H1 (cell line): ENCODE measurements around the gene STARD7. TPM values are rescaled to one million over a fixed set of nuclear protein-coding genes. Genes with fewer than 3 reads are reported as not detected.

Experiments used
- CBX5 ChIP-seq: fragments of 300-800, 300-1000 bp; sonication (generic); IDR thresholded peaks from 2 replicates; pipeline ENCODE4 v1.7.1; 2016; ENCODE audit warnings: antibody characterized with exemption, low read length, low read depth
- CTCF ChIP-seq, 3 experiments: IDR thresholded peaks; 1 replicate in 2 of 3; 2 replicates in 1 of 3; pipeline versions ENCODE4 v1.5.1 to v1.6.1; 2011; ENCODE audit warnings: low read length in 3 of 3, mild to moderate bottlenecking in 3 of 3, inconsistent platforms in 2 of 3, low read depth in 1 of 3, moderate library complexity in 1 of 3; ENCODE audit not compliant: insufficient read depth in 1 of 3; ENCODE audit errors: control extremely low read depth in 1 of 3
- HDAC6 ChIP-seq: IDR thresholded peaks from one replicate; pipeline ENCODE4 v1.7.1; 2012; ENCODE audit warnings: low read depth, mild to moderate bottlenecking, inconsistent platforms, low read length, moderate library complexity
- RAD21 ChIP-seq, 2 experiments: IDR thresholded peaks in 1 of 2; conservative IDR thresholded peaks in 1 of 2; 2 replicates each; pipeline ENCODE4 v1.6.1; 2011; ENCODE audit warnings: low read depth in 2 of 2, low read length in 2 of 2, improper control_type of control experiment in 1 of 2, inconsistent platforms in 1 of 2, mild to moderate bottlenecking in 1 of 2, moderate library complexity in 1 of 2
- TCF12 ChIP-seq: IDR thresholded peaks from 2 replicates; pipeline ENCODE4 v1.6.1; 2011; ENCODE audit warnings: low read depth, mild to moderate bottlenecking, low read length
- polyA plus RNA-seq, 7 experiments: library from polyadenylated mRNA; depleted of rRNA in 3 of 7; stranded (reverse) in 5 of 7; unstranded in 2 of 7; fragments of >200 nt in 5 of 7; fragments of 200-250 nt in 2 of 7; gene quantifications; 1 replicate in 5 of 7; 2 replicates in 1 of 7; 4 replicates in 1 of 7; pipeline versions ENCODE4 v1.2.1 to v1.2.3, GENCODE V29; 2011 to 2013; ENCODE audit warnings: missing spikeins in 2 of 7, mixed read lengths in 2 of 7
- total RNA-seq: library from RNA; stranded (reverse); fragmentation: NEBNext Ultra II Directional; extraction: Animal tissue kit (Norgen Biotek cat#: 25700); gene quantifications from 2 replicates; pipeline ENCODE4 v1.2.1, GENCODE V29; 2021

The STARD7 gene
- total and polyA plus RNA-seq, 2 of the 8 experiments (the other 6 are each of a cell fraction or from before 2014, with no cell fraction given): 89.1 to 200 TPM

GRCh38 chr2:96185516-96185915 lies 23.1 kb downstream of the STARD7 start (continued):
- no peak for TF ChIP-seq CTCF (IDR thresholded peaks at IDR 0.05; ENCODE audit: control extremely low read depth in 1 of 3, insufficient read depth in 1 of 3, low read depth in 1 of 3, low read length in 3 of 3)
- TF ChIP-seq RAD21 (IDR thresholded peaks at IDR 0.05 in 1 of 2, conservative IDR thresholded peaks at IDR 0.05 in 1 of 2; ENCODE audit: low read depth in 2 of 2, low read length in 2 of 2): no peak
- TF ChIP-seq TCF12: no peak
- TF ChIP-seq CBX5: no peak
- TF ChIP-seq HDAC6: no peak
- TF ChIP-seq, all 59 proteins: peak for 0
